Activated CD4-positive, alpha-beta T cell treated with anti-CD3 and anti-CD28 coated beads, Interleukin-2, amount 10 ng/mL, durations not matched to agents 7 days and 5 days (primary cell): ENCODE results near the gene LAD1. TPM values are rescaled to one million over a fixed set of nuclear protein-coding genes. Genes with fewer than 3 reads are reported as not detected.

Source experiments
- total RNA-seq, 2 experiments: library from RNA; stranded (reverse); gene quantifications; one replicate each; pipeline ENCODE4 v1.2.3, GENCODE V29; 2021

The LAD1 gene
- total RNA-seq, 2 experiments from 2014 or later = not detected

Other genes starting within 250 kb of the LAD1 start
- 10 to 100 TPM; 15.2 to 17.2 TPM for gene TMEM9, start 244.8 kb downstream of the LAD1 start, total RNA-seq
- not detected for gene IGFN1, start 208.5 kb downstream of the LAD1 start, total RNA-seq
- gene PKP1, start 115.8 kb downstream of the LAD1 start, total RNA-seq = not detected
- not detected for gene TNNT2, start 21.6 kb downstream of the LAD1 start, total RNA-seq
- not detected for gene TNNI1, start 22.4 kb upstream of the LAD1 start, total RNA-seq
- 10 to 100 TPM; 12.1 to 18.8 TPM for gene PHLDA3, start 69.9 kb upstream of the LAD1 start, total RNA-seq
- gene CSRP1, start 107.8 kb upstream of the LAD1 start, total RNA-seq = 10 to 100 TPM; 82.4 to 83.4 TPM
- 1 to 10 TPM; 2.0 to 2.7 TPM for gene NAV1, start 139.8 kb upstream of the LAD1 start, total RNA-seq